ENCODE measurements around the gene NECTIN4. TPM values are rescaled to one million over a fixed set of nuclear protein-coding genes. Genes with fewer than 3 reads are reported as not detected.

The NECTIN4 gene
- polyA plus RNA-seq, 1 of the 3 experiments (the other 2 are of a cell fraction): 0.59 TPM

DNA sequence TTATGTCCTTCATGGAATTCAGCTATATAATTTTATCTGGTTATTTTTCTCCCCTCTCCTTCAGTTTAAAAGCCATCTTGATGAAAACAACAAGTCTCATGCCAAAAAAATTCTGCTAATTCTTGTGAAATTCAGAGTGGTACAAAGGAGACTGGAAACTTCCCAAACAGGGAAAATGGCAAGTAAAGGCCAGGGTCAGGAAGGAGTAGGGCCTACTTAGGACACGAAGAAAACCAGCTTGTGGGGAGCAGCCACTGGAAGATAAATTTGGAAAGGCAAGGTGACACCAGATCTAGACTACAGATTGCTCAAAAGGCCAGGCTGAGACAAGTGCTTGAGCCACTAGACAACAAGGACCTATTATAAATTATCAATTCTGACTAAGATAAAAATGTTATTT, 56.9 kb downstream of the NECTIN4 start:
- Histone ChIP-seq H3K27ac (ENCODE audit: low read depth in 2 of 2, low read length in 1 of 2) (no peak overlapping the region), H3F3A (replicated peaks; ENCODE audit: insufficient read depth) (no peaks in the 10 kb centered on the region), H3K9ac (no peak overlapping the region), H3K9me3 (no peaks in the 10 kb centered on the region), H3K4me3 (ENCODE audit: low read depth in 2 of 2, low read length in 1 of 2) (no peak overlapping the region), H3K79me2 (ENCODE audit: insufficient read depth) (0 out of 2 replicates have a peak, but pooled peaks cover 4% of the 10 kb centered on the region), H3K27me3 (ENCODE audit: insufficient read depth) (no peaks in the 10 kb centered on the region), H3K4me2 (no peak overlapping the region), H3K36me3 (replicated peaks in 1 of 2; ENCODE audit: control insufficient read depth in 1 of 2, insufficient read depth in 2 of 2, low read length in 1 of 2) (no peaks in the 10 kb centered on the region), H3K9me2 (no peaks in the 10 kb centered on the region), H2AFZ (ENCODE audit: low read depth) (no peak overlapping the region), H4K20me1 (ENCODE audit: insufficient read depth) (no peaks in the 10 kb centered on the region), H3K4me1 (ENCODE audit: control insufficient read depth in 1 of 2, insufficient read depth in 2 of 2, low read depth in 1 of 2, low read length in 1 of 2) (no peaks in the 10 kb centered on the region)
- DNase-seq: no peak
- 39% methylated on average over 1 of the region's 1 CpG for WGBS (ENCODE audit: low lambda C conversion rate)
- CTCF ChIA-PET: interaction anchor here (1.2 to 1.3 kb wide), 2 partner anchors 31 to 43 kb away, joined by 3 to 4 read pairs; no protein-coding TSS in a partner anchor
- POLR2A ChIA-PET: no interaction called here
- TF ChIP-seq, protein P1, sequence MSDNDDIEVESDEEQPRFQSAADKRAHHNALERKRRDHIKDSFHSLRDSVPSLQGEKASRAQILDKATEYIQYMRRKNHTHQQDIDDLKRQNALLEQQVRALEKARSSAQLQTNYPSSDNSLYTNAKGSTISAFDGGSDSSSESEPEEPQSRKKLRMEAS (IDR thresholded peaks at IDR 0.05; ENCODE audit: low read depth): no peak
- TF ChIP-seq MEF2A (IDR thresholded peaks at IDR 0.05; ENCODE audit: borderline replicate concordance, low read depth): no peak
- TF ChIP-seq RAD21 (IDR thresholded peaks at IDR 0.05; ENCODE audit: low read length): no peak
- TF ChIP-seq, protein P2, sequence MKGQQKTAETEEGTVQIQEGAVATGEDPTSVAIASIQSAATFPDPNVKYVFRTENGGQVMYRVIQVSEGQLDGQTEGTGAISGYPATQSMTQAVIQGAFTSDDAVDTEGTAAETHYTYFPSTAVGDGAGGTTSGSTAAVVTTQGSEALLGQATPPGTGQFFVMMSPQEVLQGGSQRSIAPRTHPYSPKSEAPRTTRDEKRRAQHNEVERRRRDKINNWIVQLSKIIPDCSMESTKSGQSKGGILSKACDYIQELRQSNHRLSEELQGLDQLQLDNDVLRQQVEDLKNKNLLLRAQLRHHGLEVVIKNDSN (IDR thresholded peaks at IDR 0.05; ENCODE audit: borderline replicate concordance, low read depth): no peak
- TF ChIP-seq ELF1 (IDR thresholded peaks at IDR 0.05): no peak
- TF ChIP-seq MXI1 (IDR thresholded peaks at IDR 0.05; ENCODE audit: low read depth, low read length): no peak
- TF ChIP-seq, protein P3, sequence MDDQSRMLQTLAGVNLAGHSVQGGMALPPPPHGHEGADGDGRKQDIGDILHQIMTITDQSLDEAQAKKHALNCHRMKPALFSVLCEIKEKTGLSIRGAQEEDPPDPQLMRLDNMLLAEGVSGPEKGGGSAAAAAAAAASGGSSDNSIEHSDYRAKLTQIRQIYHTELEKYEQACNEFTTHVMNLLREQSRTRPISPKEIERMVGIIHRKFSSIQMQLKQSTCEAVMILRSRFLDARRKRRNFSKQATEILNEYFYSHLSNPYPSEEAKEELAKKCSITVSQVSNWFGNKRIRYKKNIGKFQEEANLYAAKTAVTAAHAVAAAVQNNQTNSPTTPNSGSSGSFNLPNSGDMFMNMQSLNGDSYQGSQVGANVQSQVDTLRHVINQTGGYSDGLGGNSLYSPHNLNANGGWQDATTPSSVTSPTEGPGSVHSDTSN (IDR thresholded peaks at IDR 0.05): no peak
- no peak for TF ChIP-seq FOSL2 (IDR thresholded peaks at IDR 0.05; ENCODE audit: borderline replicate concordance, low read depth)
- TF ChIP-seq, protein P4, sequence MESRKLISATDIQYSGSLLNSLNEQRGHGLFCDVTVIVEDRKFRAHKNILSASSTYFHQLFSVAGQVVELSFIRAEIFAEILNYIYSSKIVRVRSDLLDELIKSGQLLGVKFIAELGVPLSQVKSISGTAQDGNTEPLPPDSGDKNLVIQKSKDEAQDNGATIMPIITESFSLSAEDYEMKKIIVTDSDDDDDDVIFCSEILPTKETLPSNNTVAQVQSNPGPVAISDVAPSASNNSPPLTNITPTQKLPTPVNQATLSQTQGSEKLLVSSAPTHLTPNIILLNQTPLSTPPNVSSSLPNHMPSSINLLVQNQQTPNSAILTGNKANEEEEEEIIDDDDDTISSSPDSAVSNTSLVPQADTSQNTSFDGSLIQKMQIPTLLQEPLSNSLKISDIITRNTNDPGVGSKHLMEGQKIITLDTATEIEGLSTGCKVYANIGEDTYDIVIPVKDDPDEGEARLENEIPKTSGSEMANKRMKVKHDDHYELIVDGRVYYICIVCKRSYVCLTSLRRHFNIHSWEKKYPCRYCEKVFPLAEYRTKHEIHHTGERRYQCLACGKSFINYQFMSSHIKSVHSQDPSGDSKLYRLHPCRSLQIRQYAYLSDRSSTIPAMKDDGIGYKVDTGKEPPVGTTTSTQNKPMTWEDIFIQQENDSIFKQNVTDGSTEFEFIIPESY (IDR thresholded peaks at IDR 0.05; ENCODE audit: borderline replicate concordance, low read depth): no peak
- TF ChIP-seq, protein P5, sequence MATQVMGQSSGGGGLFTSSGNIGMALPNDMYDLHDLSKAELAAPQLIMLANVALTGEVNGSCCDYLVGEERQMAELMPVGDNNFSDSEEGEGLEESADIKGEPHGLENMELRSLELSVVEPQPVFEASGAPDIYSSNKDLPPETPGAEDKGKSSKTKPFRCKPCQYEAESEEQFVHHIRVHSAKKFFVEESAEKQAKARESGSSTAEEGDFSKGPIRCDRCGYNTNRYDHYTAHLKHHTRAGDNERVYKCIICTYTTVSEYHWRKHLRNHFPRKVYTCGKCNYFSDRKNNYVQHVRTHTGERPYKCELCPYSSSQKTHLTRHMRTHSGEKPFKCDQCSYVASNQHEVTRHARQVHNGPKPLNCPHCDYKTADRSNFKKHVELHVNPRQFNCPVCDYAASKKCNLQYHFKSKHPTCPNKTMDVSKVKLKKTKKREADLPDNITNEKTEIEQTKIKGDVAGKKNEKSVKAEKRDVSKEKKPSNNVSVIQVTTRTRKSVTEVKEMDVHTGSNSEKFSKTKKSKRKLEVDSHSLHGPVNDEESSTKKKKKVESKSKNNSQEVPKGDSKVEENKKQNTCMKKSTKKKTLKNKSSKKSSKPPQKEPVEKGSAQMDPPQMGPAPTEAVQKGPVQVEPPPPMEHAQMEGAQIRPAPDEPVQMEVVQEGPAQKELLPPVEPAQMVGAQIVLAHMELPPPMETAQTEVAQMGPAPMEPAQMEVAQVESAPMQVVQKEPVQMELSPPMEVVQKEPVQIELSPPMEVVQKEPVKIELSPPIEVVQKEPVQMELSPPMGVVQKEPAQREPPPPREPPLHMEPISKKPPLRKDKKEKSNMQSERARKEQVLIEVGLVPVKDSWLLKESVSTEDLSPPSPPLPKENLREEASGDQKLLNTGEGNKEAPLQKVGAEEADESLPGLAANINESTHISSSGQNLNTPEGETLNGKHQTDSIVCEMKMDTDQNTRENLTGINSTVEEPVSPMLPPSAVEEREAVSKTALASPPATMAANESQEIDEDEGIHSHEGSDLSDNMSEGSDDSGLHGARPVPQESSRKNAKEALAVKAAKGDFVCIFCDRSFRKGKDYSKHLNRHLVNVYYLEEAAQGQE (IDR thresholded peaks at IDR 0.05; ENCODE audit: low read depth, low read length): no peak
- no peak for TF ChIP-seq TCF12 (IDR thresholded peaks at IDR 0.05)

All from SK-N-SH (cell line).